Renal cortex interstitium (tissue), 11 donors: ENCODE measurements around the gene GMDS. TPM values are rescaled to one million over a fixed set of nuclear protein-coding genes. Genes with fewer than 3 reads are reported as not detected.
A peak's percentile ranks its signal among the peaks of the same experiment; 100 is the strongest.

Source experiments
- DNase-seq, 11 donors: peaks; one replicate each; pipeline ENCODE4 v3.0.0-alpha.2; 2013; ENCODE audit warnings: low read depth in 9 of 11, low spot score in 4 of 11; ENCODE audit errors: extremely low read depth in 1 of 11
- polyA plus RNA-seq, 3 donors: library from polyadenylated mRNA; unstranded; fragments of 120-200 nt; gene quantifications; one replicate each; pipeline ENCODE4 v1.2.1, GENCODE V29; 2013; ENCODE audit not compliant: insufficient read length in 3 of 3

Gene GMDS
- polyA plus RNA-seq, 3 donors = 62.2 to 72.8 (median 67.5) TPM

- peak in 9 of 11 donors; percentile 83 to 93 (median 88) for DNase-seq
Measured at GRCh38 chr6:1609648-1610496, 635.5 kb downstream of the GMDS start, which contains the start of gene FOXC1. TSS of gene FOXC1 (plus strand) at chr6:1609915. CDS start at chr6:1610446, 531 bp downstream.

GRCh38 chr6:1609041-1609647 lies 636.3 kb downstream of the GMDS start:
- no peak for DNase-seq

- no peak for DNase-seq
Measured at GRCh38 chr6:1608222-1609040, 637.0 kb downstream of the GMDS start.

DNA sequence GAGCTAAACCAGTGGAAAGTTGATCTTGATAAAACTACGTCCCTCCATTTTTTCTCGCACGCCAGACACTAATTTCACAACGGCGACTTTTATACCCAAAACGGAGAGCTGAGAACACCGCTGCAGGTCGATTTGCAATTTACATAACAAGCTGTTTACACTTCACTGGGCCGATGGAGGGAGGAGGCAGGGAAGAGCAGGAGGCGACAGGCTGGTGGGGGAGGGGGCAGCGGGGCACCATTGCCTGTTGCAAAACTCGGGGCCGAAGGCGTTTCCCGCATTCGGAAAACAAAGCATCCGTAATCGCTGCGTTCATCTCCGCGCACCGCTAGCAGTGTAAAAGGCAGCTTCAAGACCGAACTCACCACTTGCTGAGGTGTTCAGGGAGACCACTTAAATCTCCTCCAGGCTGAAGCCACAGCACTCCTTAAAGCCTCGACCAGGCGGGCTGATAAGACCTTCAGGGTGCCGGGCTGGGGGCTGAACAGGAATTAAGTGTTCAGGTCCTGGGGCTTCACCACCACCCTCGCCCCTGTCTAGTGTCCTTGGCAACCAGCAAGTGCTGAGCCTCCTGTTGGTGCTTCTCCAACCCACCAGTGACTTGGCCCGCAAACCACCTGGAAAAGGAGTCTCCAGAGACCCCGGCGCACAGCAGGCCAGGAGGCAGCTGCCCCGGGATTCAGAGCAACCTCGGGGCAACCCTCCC lies 637.7 kb downstream of the GMDS start:
- no peak for DNase-seq

GRCh38 chr6:1606780-1607515 lies 638.5 kb downstream of the GMDS start:
- no peak for DNase-seq

DNA sequence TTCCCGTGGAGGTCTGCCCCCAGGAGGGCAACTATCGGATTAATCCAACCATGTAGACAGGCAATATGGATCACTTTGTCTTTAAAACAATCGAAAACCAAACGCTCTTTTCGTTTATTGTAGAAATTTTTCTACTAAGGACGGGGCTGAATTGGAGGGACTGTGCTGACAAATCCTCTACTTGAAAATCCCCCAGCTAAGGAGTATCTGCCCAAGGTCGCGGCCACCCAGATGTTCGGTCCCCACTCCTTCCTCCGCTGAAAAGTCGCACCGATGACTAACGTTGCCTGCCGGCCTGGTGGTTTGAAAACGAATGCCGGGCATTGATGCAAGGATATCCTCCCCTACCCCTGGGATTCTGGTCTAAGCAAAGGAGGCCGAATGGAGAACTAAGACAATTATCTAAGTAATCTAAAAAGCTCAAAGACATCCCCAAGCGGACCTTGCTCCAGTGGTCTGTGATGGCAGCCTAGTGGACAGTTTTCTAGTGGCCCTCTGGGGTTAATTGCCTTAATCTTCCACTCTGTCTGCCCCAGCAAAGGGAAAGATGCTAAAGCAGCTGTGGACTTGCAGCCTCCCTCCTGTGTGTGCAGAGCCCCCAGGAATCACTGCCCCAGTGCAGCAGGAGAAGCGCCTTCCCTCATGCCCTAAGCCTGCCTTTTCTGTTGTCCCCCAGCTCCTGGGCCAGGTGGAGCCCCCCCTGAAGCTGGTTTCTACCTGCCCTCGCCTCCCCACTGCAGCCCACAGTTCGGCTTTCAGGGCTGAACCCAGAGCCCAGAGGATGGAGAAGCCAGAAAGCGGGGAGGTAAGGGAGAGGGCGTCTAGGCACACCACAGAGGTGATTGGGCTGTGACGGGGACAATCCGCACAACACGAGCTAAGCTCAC lies 639.3 kb downstream of the GMDS start:
- DNase-seq = no peak

- no peak for DNase-seq
Measured at GRCh38 chr6:1605004-1605892, 640.2 kb downstream of the GMDS start.

DNA sequence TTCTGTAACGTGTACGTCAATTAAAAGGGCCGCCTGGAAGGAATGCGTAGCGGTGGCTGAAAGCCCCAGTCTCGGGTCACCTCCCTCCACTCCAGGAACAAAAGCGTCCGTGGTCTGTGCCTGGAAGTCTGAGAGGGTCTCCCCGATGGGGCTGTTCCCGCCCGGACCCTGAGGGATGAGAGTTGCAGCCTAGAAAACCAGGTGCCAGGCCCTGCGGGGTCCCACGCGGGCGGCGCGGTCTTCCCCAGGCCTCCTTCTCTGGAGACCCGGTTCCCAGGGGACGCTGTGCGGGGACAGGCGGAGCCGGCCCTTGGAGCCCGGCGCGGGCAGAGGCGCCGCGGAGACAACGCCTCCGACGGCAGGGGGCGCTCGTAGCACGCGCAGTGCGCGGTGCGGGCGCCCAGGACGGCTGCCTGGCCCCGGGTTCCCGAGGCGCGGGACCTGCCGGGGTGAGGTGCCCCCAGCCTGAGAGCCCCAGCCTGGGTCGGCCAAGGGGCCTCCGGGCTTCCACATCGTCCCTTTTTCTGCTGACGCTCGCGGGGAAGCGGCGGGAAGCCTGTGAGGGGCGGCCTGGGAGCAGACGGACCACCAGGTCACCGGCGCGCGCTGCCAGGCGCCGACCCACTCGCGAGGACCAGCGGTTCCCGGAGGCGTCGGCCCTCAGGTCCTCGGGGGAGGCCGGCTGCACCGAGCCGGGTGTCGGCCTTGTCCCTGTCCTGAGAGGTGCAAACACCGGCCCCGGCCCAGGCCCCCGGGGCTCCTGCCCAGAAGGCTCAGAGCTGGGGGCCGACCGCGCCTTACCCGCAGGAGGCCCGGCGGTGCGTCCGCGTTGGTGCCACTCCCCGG lies 641.0 kb downstream of the GMDS start:
- DNase-seq = no peak

- no peak for DNase-seq
Measured at GRCh38 chr6:1603708-1604107, 641.7 kb downstream of the GMDS start.

DNA sequence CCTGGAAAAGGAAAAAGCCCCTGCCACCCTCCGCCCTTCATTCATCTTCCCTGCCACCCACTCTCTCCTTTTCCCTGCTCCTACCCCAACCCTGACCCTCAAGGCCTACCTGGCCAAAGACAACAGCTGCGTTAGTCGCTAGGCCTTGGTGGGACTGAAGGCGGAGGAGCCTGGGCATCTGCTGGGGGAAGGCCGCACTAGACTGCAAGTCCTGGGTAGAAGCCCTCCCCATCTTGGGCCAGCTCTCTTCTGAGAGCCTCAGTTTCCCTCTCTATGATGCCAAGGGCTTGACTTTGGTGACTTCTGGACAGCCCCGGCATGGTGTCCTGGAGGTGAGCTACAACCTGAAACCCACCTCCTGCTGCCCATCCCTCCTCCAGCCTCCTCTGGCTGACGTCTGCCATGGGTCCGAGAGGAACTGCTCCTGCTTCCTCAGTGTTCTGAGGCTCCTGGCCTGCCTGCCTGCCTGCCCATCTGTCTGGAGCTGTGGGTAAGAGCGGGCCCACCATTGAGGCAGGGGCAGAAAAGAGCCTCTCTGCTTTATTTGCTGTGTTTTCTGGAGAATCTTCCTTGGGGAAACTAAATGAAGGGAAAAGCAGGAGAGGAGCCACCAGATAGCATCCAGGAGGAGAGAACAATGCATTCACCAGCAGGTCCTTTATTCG lies 643.2 kb downstream of the GMDS start:
- no peak for DNase-seq

GRCh38 chr6:1601158-1602048 lies 644.0 kb downstream of the GMDS start:
- no peak for DNase-seq

- DNase-seq = no peak
Measured at GRCh38 chr6:1600764-1601157, 644.6 kb downstream of the GMDS start.

- no peak for DNase-seq
Measured at GRCh38 chr6:1600063-1600763, 645.2 kb downstream of the GMDS start.

GRCh38 chr6:1599469-1599868 lies 645.9 kb downstream of the GMDS start:
- no peak for DNase-seq
